Ishikawa (cell line): ENCODE results near the gene PHF3.

Experiments
- CEBPB ChIP-seq: IDR thresholded peaks from 2 replicates; pipeline ENCODE4 v1.6.1; 2012
- CREB1 ChIP-seq: IDR thresholded peaks from 2 replicates; pipeline ENCODE4 v1.6.1; 2012; ENCODE audit warnings: low read depth
- EGR1 ChIP-seq: IDR thresholded peaks from 2 replicates; pipeline ENCODE4 v1.6.1; 2012
- EP300 ChIP-seq: IDR thresholded peaks from 2 replicates; pipeline ENCODE4 v1.6.1; 2012; ENCODE audit warnings: borderline replicate concordance
- FOXM1 ChIP-seq: IDR thresholded peaks from 2 replicates; pipeline ENCODE4 v1.6.1; 2012; ENCODE audit warnings: low read depth, borderline replicate concordance
- NFIC ChIP-seq: IDR thresholded peaks from 2 replicates; pipeline ENCODE4 v1.6.1; 2012
- RAD21 ChIP-seq: IDR thresholded peaks from 2 replicates; pipeline ENCODE4 v1.6.1; 2012; ENCODE audit warnings: low read depth
- REST ChIP-seq: IDR thresholded peaks from 2 replicates; pipeline ENCODE4 v1.6.1; 2012; ENCODE audit warnings: low read depth, mild to moderate bottlenecking
- TAF1 ChIP-seq: IDR thresholded peaks from 2 replicates; pipeline ENCODE4 v1.6.1; 2012; ENCODE audit warnings: low read depth, mild to moderate bottlenecking
- TCF12 ChIP-seq: IDR thresholded peaks from 2 replicates; pipeline ENCODE4 v1.6.1; 2012; ENCODE audit warnings: low read depth
- TEAD4 ChIP-seq: IDR thresholded peaks from 2 replicates; pipeline ENCODE4 v1.6.1; 2012
- YY1 ChIP-seq: IDR thresholded peaks from 2 replicates; pipeline ENCODE4 v1.6.1; 2012; ENCODE audit warnings: low read depth
- ZBTB7A ChIP-seq: IDR thresholded peaks from 2 replicates; pipeline ENCODE4 v1.6.1; 2012; ENCODE audit warnings: low read depth
- TF ChIP-seq, protein P1 (sequence below): IDR thresholded peaks from 2 replicates; pipeline ENCODE4 v1.6.1; 2012
- TF ChIP-seq, protein P2 (sequence below): IDR thresholded peaks from 2 replicates; pipeline ENCODE4 v1.6.1; 2012

Gene PHF3

DNA sequence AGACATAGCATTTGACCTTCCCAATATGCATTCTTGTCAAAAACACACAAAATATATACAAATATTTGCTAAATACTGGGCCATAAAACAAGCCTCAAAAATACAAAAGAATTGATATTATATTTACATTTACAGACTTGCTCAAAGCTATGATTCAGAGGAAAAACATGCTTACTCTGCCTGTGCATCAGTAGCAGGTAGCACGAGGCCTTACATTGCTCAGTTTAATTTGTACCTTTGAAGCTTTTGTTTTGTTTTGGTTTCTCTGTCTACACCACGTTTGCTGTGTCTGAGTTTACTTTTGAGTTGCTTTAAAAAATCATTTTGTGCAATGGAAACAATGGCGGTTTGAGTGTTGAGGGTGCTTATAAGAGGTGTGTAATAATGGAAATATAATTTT lies 99.3 kb downstream of the PHF3 start:
- TF ChIP-seq, protein P1, sequence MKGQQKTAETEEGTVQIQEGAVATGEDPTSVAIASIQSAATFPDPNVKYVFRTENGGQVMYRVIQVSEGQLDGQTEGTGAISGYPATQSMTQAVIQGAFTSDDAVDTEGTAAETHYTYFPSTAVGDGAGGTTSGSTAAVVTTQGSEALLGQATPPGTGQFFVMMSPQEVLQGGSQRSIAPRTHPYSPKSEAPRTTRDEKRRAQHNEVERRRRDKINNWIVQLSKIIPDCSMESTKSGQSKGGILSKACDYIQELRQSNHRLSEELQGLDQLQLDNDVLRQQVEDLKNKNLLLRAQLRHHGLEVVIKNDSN = no peak
- TF ChIP-seq TEAD4 = no peak
- no peak for TF ChIP-seq NFIC

- no peak for TF ChIP-seq CEBPB
- no peak for TF ChIP-seq EGR1
- no peak for TF ChIP-seq RAD21
- TF ChIP-seq, protein P2, sequence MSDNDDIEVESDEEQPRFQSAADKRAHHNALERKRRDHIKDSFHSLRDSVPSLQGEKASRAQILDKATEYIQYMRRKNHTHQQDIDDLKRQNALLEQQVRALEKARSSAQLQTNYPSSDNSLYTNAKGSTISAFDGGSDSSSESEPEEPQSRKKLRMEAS = no peak
Measured at GRCh38 chr6:63739094-63739687, 103.6 kb downstream of the PHF3 start.

- TF ChIP-seq CEBPB (no peak), REST (no peak), EP300 (no peak), TEAD4 (no peak), RAD21 (no peak), TAF1 (no peak)
- TF ChIP-seq, protein P1 = no peak
Measured at GRCh38 chr6:63740709-63741108, 105.1 kb downstream of the PHF3 start.

- no peak for TF ChIP-seq NFIC
- no peak for TF ChIP-seq FOXM1
- TF ChIP-seq CEBPB = no peak
- no peak for TF ChIP-seq EP300
- TF ChIP-seq YY1 = no peak
- TF ChIP-seq, protein P1 = no peak
- TF ChIP-seq RAD21 = no peak
- no peak for TF ChIP-seq REST
- no peak for TF ChIP-seq TAF1
- no peak for TF ChIP-seq CREB1
- TF ChIP-seq EGR1 = no peak
- TF ChIP-seq, protein P2 = no peak
- TF ChIP-seq TCF12 = no peak
- no peak for TF ChIP-seq ZBTB7A
- no peak for TF ChIP-seq TEAD4
Measured at GRCh38 chr6:63742060-63742459, 106.5 kb downstream of the PHF3 start.

- no peak for TF ChIP-seq TCF12
- no peak for TF ChIP-seq CEBPB
- TF ChIP-seq FOXM1 = no peak
- TF ChIP-seq TAF1 = no peak
- TF ChIP-seq, protein P2 = no peak
- no peak for TF ChIP-seq TEAD4
- TF ChIP-seq, protein P1 = no peak
- TF ChIP-seq YY1 = no peak
- TF ChIP-seq NFIC = no peak
- TF ChIP-seq EGR1 = no peak
- no peak for TF ChIP-seq ZBTB7A
- no peak for TF ChIP-seq RAD21
- no peak for TF ChIP-seq REST
- no peak for TF ChIP-seq EP300
- no peak for TF ChIP-seq CREB1
Measured at GRCh38 chr6:63743691-63744090, 108.1 kb downstream of the PHF3 start.
